NCI-H2029 treated with DMSO at 0.1 percent for 48 hours (cell line): ENCODE measurements around the gene C11orf54.
"Not testable (repeated sequence)": the region's sequence is repeated elsewhere in the genome, so short reads cannot be mapped to it uniquely, and the experiment has no call there.

Experiments used
- DNase-seq: peaks from one replicate; lab custom pipeline; 2025; lab: John Stamatoyannopoulos, UW

Gene C11orf54

GRCh38 chr11:93766504-93766903 lies 25.0 kb downstream of the C11orf54 start:
- DNase-seq, result no peak

- no peak for DNase-seq
Measured at GRCh38 chr11:93767018-93767417, 25.5 kb downstream of the C11orf54 start.

- DNase-seq, result no peak
Measured at GRCh38 chr11:93770160-93770559, 28.7 kb downstream of the C11orf54 start.

GRCh38 chr11:93772123-93772522 lies 30.7 kb downstream of the C11orf54 start:
- DNase-seq, result no peak

- DNase-seq, result no peak
Measured at GRCh38 chr11:93773045-93773477, 31.6 kb downstream of the C11orf54 start.

GRCh38 chr11:93773601-93774200 lies 32.2 kb downstream of the C11orf54 start:
- no peak for DNase-seq

GRCh38 chr11:93774560-93774959 lies 33.1 kb downstream of the C11orf54 start:
- not testable (repeated sequence) for DNase-seq

GRCh38 chr11:93775289-93775688 lies 33.8 kb downstream of the C11orf54 start:
- no peak for DNase-seq

- DNase-seq, result no peak
Measured at GRCh38 chr11:93783362-93783761, 41.9 kb downstream of the C11orf54 start.

- DNase-seq, result no peak
Measured at GRCh38 chr11:93783765-93784144, 42.3 kb downstream of the C11orf54 start.

GRCh38 chr11:93784145-93784934 lies 42.9 kb downstream of the C11orf54 start, which contains the start of gene MED17:
Gene MED17 (plus strand): TSS chr11:93784282. CDS start chr11:93784514, 232 bp downstream.
- DNase-seq, result peak; percentile 89

- no peak for DNase-seq
Measured at GRCh38 chr11:93784935-93785360, 43.5 kb downstream of the C11orf54 start.

- no peak for DNase-seq
Measured at GRCh38 chr11:93791493-93791892, 50.0 kb downstream of the C11orf54 start.

GRCh38 chr11:93796441-93797231 lies 55.2 kb downstream of the C11orf54 start:
- DNase-seq, result no peak

- no peak for DNase-seq
Measured at GRCh38 chr11:93801366-93801765, 59.9 kb downstream of the C11orf54 start.

GRCh38 chr11:93804879-93805278 lies 63.4 kb downstream of the C11orf54 start:
- no peak for DNase-seq

GRCh38 chr11:93807980-93808379 lies 66.5 kb downstream of the C11orf54 start:
- no peak for DNase-seq

- DNase-seq, result no peak
Measured at GRCh38 chr11:93813974-93814373, 72.5 kb downstream of the C11orf54 start.
